ENCODE results near the gene NDST4. TPM values are rescaled to one million over a fixed set of nuclear protein-coding genes. Genes with fewer than 3 reads are reported as not detected.

The NDST4 gene
- total and polyA plus RNA-seq, 4 donors: 0.65 TPM; not detected in 3

GRCh38 chr4:114879916-114880669, 233.3 kb downstream of the NDST4 start:
- TF ChIP-seq CTCF (IDR thresholded peaks at IDR 0.05; ENCODE audit: control extremely low read depth, extremely low read depth): no peak
- H3K4me3 ChIP-seq: no peak overlapping the region
- WGBS, 2 donors: 63 to 67% methylated on average over 3 of the region's 3 CpGs
- H3K36me3 ChIP-seq (ENCODE audit: control insufficient read depth in 4 of 4, insufficient read depth in 4 of 4, low read length in 4 of 4): no peaks in the 10 kb centered on the region
- H3K9me3 ChIP-seq (ENCODE audit: control insufficient read depth in 4 of 4, insufficient read depth in 3 of 4, low read length in 3 of 4): no peaks in the 10 kb centered on the region
- H3K4me1 ChIP-seq (ENCODE audit: control insufficient read depth in 5 of 5, insufficient read depth in 5 of 5, low read length in 5 of 5): peaks cover 0 to 8% (median 0%) of the 10 kb centered on the region in 5 donors
- DNase-seq (peak in 2 of 3 donors; percentile 10 to 19), ATAC-seq (ENCODE audit: insufficient read depth, low FRiP score) (no peak)
- no peak overlapping the region for H3K9ac ChIP-seq (ENCODE audit: insufficient read depth in 1 of 2, low read length in 2 of 2)
- no peaks in the 10 kb centered on the region for H3K27me3 ChIP-seq (ENCODE audit: control insufficient read depth in 3 of 3, insufficient read depth in 3 of 3, low read length in 2 of 3)
- H3K27ac ChIP-seq (ENCODE audit: low read depth in 1 of 2, low read length in 1 of 2): no peak overlapping the region

GRCh38 chr4:114875630-114876029, 237.8 kb downstream of the NDST4 start:
- no peaks in the 10 kb centered on the region for H3K36me3 ChIP-seq (ENCODE audit: control insufficient read depth in 4 of 4, insufficient read depth in 4 of 4, low read length in 4 of 4)
- H3K27me3 ChIP-seq (ENCODE audit: control insufficient read depth in 3 of 3, insufficient read depth in 3 of 3, low read length in 2 of 3): no peaks in the 10 kb centered on the region
- no peak for TF ChIP-seq CTCF (IDR thresholded peaks at IDR 0.05; ENCODE audit: control extremely low read depth, extremely low read depth)
- H3K9ac ChIP-seq (ENCODE audit: insufficient read depth in 1 of 2, low read length in 2 of 2): no peak overlapping the region
- no peak overlapping the region for H3K27ac ChIP-seq (ENCODE audit: low read depth in 1 of 2, low read length in 1 of 2)
- H3K4me3 ChIP-seq: no peak overlapping the region
- no peaks in the 10 kb centered on the region for H3K9me3 ChIP-seq (ENCODE audit: control insufficient read depth in 4 of 4, insufficient read depth in 3 of 4, low read length in 3 of 4)
- ATAC-seq (ENCODE audit: insufficient read depth, low FRiP score) (no peak), DNase-seq (no peak)
- H3K4me1 ChIP-seq (ENCODE audit: control insufficient read depth in 5 of 5, insufficient read depth in 5 of 5, low read length in 5 of 5): peaks cover 0 to 8% (median 0%) of the 10 kb centered on the region in 5 donors

GRCh38 chr4:114874321-114874720, 239.1 kb downstream of the NDST4 start:
- ATAC-seq (ENCODE audit: insufficient read depth, low FRiP score): no peak
- Histone ChIP-seq H3K27me3 (ENCODE audit: control insufficient read depth in 3 of 3, insufficient read depth in 3 of 3, low read length in 2 of 3) (no peaks in the 10 kb centered on the region), H3K36me3 (ENCODE audit: control insufficient read depth in 4 of 4, insufficient read depth in 4 of 4, low read length in 4 of 4) (no peaks in the 10 kb centered on the region), H3K9me3 (ENCODE audit: control insufficient read depth in 4 of 4, insufficient read depth in 3 of 4, low read length in 3 of 4) (no peaks in the 10 kb centered on the region), H3K9ac (ENCODE audit: insufficient read depth in 1 of 2, low read length in 2 of 2) (no peak overlapping the region), H3K27ac (ENCODE audit: low read depth in 1 of 2, low read length in 1 of 2) (no peak overlapping the region), H3K4me1 (ENCODE audit: control insufficient read depth in 5 of 5, insufficient read depth in 5 of 5, low read length in 5 of 5) (no peaks in the 10 kb centered on the region), H3K4me3 (no peak overlapping the region)
- 97 to 98% methylated on average over 1 of the region's 1 CpG for WGBS, 2 donors
- TF ChIP-seq CTCF (IDR thresholded peaks at IDR 0.05; ENCODE audit: control extremely low read depth, extremely low read depth): no peak
- no peak for DNase-seq

GRCh38 chr4:114870987-114871386, 242.4 kb downstream of the NDST4 start:
- TF ChIP-seq CTCF (IDR thresholded peaks at IDR 0.05; ENCODE audit: control extremely low read depth, extremely low read depth): no peak
- H3K27me3 ChIP-seq (ENCODE audit: control insufficient read depth in 3 of 3, insufficient read depth in 3 of 3, low read length in 2 of 3): no peaks in the 10 kb centered on the region
- H3K36me3 ChIP-seq (ENCODE audit: control insufficient read depth in 4 of 4, insufficient read depth in 4 of 4, low read length in 4 of 4): no peaks in the 10 kb centered on the region
- no peak for DNase-seq
- H3K27ac ChIP-seq (ENCODE audit: low read depth in 1 of 2, low read length in 1 of 2): no peak overlapping the region
- H3K4me1 ChIP-seq (ENCODE audit: control insufficient read depth in 5 of 5, insufficient read depth in 5 of 5, low read length in 5 of 5): peaks cover 0 to 7% (median 0%) of the 10 kb centered on the region in 5 donors
- ATAC-seq (ENCODE audit: insufficient read depth, low FRiP score): no peak
- H3K4me3 ChIP-seq: no peak overlapping the region
- WGBS, 2 donors: 50 to 65% methylated on average over 1 of the region's 1 CpG
- no peaks in the 10 kb centered on the region for H3K9me3 ChIP-seq (ENCODE audit: control insufficient read depth in 4 of 4, insufficient read depth in 3 of 4, low read length in 3 of 4)
- no peak overlapping the region for H3K9ac ChIP-seq (ENCODE audit: insufficient read depth in 1 of 2, low read length in 2 of 2)

All from lung (tissue), 12 donors.